Fibroblast of lung (primary cell): ENCODE results near the gene IGHMBP2. TPM values are rescaled to one million over a fixed set of nuclear protein-coding genes. Genes with fewer than 3 reads are reported as not detected.

ENCODE experiments used
- DNase-seq, 2 donors: peaks; one replicate each; pipeline versions ENCODE4 v3.0.0 to v3.0.0-alpha.2; 2010; ENCODE audit warnings: low read depth in 2 of 2
- H2AFZ ChIP-seq: 2 replicates; pipeline ENCODE4 v1.5.1; 2012; ENCODE audit warnings: low read length, control low read depth, inconsistent platforms
- H3K27ac ChIP-seq: 2 replicates; pipeline ENCODE4 v1.5.1; 2011; ENCODE audit warnings: low read length, control low read depth; ENCODE audit not compliant: insufficient read depth
- H3K27me3 ChIP-seq: 2 replicates; pipeline ENCODE4 v1.5.1; 2011; ENCODE audit warnings: mild to moderate bottlenecking, low read length; ENCODE audit not compliant: control insufficient read depth, insufficient read depth
- H3K36me3 ChIP-seq: 2 replicates; pipeline ENCODE4 v1.5.1; 2011; ENCODE audit warnings: low read length; ENCODE audit not compliant: control insufficient read depth, insufficient read depth
- H3K4me1 ChIP-seq: 2 replicates; pipeline ENCODE4 v1.5.1; 2011; ENCODE audit warnings: low read length; ENCODE audit not compliant: control insufficient read depth, insufficient read depth; ENCODE audit errors: extremely low read depth
- H3K4me2 ChIP-seq: 2 replicates; pipeline ENCODE4 v1.5.1; 2011; ENCODE audit warnings: low read length, control low read depth; ENCODE audit not compliant: insufficient read depth; ENCODE audit errors: extremely low read depth
- H3K4me3 ChIP-seq, 4 experiments: fragments of 200-600 bp in 1 of 4; sonication (generic) in 1 of 4; replicated peaks in 1 of 4; 2 replicates each; pipeline ENCODE4 v1.5.1; 2011 to 2016; ENCODE audit warnings: low read length in 4 of 4, low read depth in 3 of 4, mild to moderate bottlenecking in 3 of 4, control low read depth in 2 of 4, inconsistent platforms in 1 of 4, mixed read lengths in 1 of 4; ENCODE audit not compliant: insufficient read depth in 1 of 4; ENCODE audit errors: control extremely low read depth in 1 of 4
- H3K79me2 ChIP-seq: 2 replicates; pipeline ENCODE4 v1.5.1; 2012; ENCODE audit warnings: mild to moderate bottlenecking, low read length, inconsistent platforms; ENCODE audit not compliant: control insufficient read depth, insufficient read depth
- H3K9ac ChIP-seq: 2 replicates; pipeline ENCODE4 v1.5.1; 2011; ENCODE audit warnings: mild to moderate bottlenecking, low read length, control low read depth; ENCODE audit not compliant: insufficient read depth
- H3K9me3 ChIP-seq: 2 replicates; pipeline ENCODE4 v1.5.1; 2012; ENCODE audit warnings: low read depth, low read length; ENCODE audit not compliant: control insufficient read depth, insufficient read depth
- H4K20me1 ChIP-seq: 2 replicates; pipeline ENCODE4 v1.5.1; 2011; ENCODE audit warnings: low read length; ENCODE audit not compliant: control insufficient read depth, insufficient read depth; ENCODE audit errors: extremely low read depth
- CTCF ChIP-seq, 2 donors: IDR thresholded peaks in 1 of 2; conservative IDR thresholded peaks in 1 of 2; 1 replicate in 1 of 2; 2 replicates in 1 of 2; pipeline ENCODE4 v1.5.1; 2011 to 2012; ENCODE audit warnings: low read length in 2 of 2, control low read depth in 1 of 2, inconsistent platforms in 1 of 2, low read depth in 1 of 2, mild to moderate bottlenecking in 1 of 2
- EZH2 ChIP-seq: IDR thresholded peaks from 2 replicates; pipeline ENCODE4 v1.5.1; 2012; ENCODE audit warnings: low read length, control low read depth, mild to moderate bottlenecking; ENCODE audit errors: missing control alignments
- polyA plus RNA-seq, 2 donors: library from polyadenylated mRNA; depleted of rRNA in 1 of 2; stranded (reverse) in 1 of 2; unstranded in 1 of 2; fragments of >200 nt; gene quantifications; 2 replicates each; pipeline ENCODE4 v1.2.1, GENCODE V29; 2011 to 2012; ENCODE audit warnings: missing spikeins in 1 of 2
- total RNA-seq: library from RNA; depleted of rRNA; stranded (reverse); fragments of >200 nt; gene quantifications from 2 replicates; pipeline ENCODE4 v1.2.1, GENCODE V29; 2014

IGHMBP2 gene
- total and polyA plus RNA-seq, 2 donors (not counting 1 experiment from before 2014, with no cell fraction given): 5.2 to 8.6 TPM

DNA sequence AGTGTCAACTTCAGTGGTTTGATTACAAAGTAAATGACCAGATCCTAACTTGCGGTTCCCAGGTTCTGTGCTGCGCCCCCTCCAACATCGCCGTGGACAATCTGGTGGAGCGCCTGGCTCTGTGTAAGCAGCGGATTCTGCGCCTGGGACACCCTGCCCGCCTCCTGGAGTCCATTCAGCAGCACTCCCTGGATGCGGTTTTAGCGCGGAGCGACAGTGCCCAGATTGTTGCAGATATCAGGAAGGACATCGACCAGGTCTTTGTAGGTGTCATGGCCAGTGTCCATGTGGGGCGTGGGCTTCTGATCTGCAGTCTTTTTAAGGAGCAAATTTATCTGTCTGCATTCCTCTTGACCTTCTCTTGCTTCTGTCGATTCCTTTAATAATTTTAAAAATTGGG is 11.1 kb downstream of the IGHMBP2 start:
- Histone ChIP-seq H3K79me2 (no peaks in the 10 kb centered on the region), H3K36me3 (peaks cover 11% of the 10 kb centered on the region), H2AFZ (no peak overlapping the region), H4K20me1 (no peaks in the 10 kb centered on the region), H3K27ac (no peak overlapping the region), H3K27me3 (no peaks in the 10 kb centered on the region), H3K4me3 (no peak overlapping the region), H3K9me3 (no peaks in the 10 kb centered on the region), H3K4me1 (no peaks in the 10 kb centered on the region), H3K4me2 (no peak overlapping the region), H3K9ac (no peak overlapping the region)
- no peak for TF ChIP-seq EZH2
- TF ChIP-seq CTCF (conservative IDR thresholded peaks at IDR 0.05 in 1 of 2, IDR thresholded peaks at IDR 0.05 in 1 of 2; ENCODE audit: low read depth in 1 of 2, low read length in 2 of 2): no peak
- no peak for DNase-seq

- H3K36me3 ChIP-seq: peaks cover 11% of the 10 kb centered on the region
- H3K9me3 ChIP-seq: no peaks in the 10 kb centered on the region
- no peak overlapping the region for H3K9ac ChIP-seq
- H4K20me1 ChIP-seq: no peaks in the 10 kb centered on the region
- no peaks in the 10 kb centered on the region for H3K27me3 ChIP-seq
- no peak for DNase-seq
- H3K4me1 ChIP-seq: no peaks in the 10 kb centered on the region
- no peak overlapping the region for H3K4me3 ChIP-seq
- no peak overlapping the region for H2AFZ ChIP-seq
- H3K27ac ChIP-seq: no peak overlapping the region
- TF ChIP-seq CTCF (conservative IDR thresholded peaks at IDR 0.05 in 1 of 2, IDR thresholded peaks at IDR 0.05 in 1 of 2; ENCODE audit: low read depth in 1 of 2, low read length in 2 of 2) (no peak), EZH2 (no peak)
- no peaks in the 10 kb centered on the region for H3K79me2 ChIP-seq
- no peak overlapping the region for H3K4me2 ChIP-seq
Observed at GRCh38 chr11:68916439-68916838, 12.7 kb downstream of the IGHMBP2 start.

DNA sequence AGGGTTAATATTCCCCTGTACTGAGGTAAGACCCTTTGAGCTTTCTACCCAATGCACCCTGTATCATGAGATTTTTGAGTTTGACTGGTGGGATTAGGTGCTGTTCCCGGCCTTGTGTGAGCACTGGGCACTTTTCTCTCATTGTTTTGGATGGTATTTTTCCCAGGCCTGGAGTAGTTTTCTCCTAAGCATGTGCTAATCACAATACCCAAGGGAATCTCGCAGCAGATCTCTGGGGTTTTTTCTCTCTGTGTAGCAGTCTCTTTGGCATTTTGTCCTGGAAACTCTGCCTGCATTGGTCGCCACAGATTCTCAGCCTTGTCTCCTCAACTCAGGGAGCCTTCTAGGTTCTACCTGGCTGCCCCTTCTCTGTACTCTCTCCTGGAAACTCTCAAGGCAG is 19.9 kb downstream of the IGHMBP2 start:
- no peaks in the 10 kb centered on the region for H3K9me3 ChIP-seq
- H4K20me1 ChIP-seq: no peaks in the 10 kb centered on the region
- no peaks in the 10 kb centered on the region for H3K79me2 ChIP-seq
- TF ChIP-seq CTCF (conservative IDR thresholded peaks at IDR 0.05 in 1 of 2, IDR thresholded peaks at IDR 0.05 in 1 of 2; ENCODE audit: low read depth in 1 of 2, low read length in 2 of 2) (no peak), EZH2 (no peak)
- no peak overlapping the region for H3K4me3 ChIP-seq
- peaks cover 6% of the 10 kb centered on the region for H3K36me3 ChIP-seq
- H3K27me3 ChIP-seq: no peaks in the 10 kb centered on the region
- peaks cover 3% of the 10 kb centered on the region for H3K4me1 ChIP-seq
- H3K27ac ChIP-seq: no peak overlapping the region
- H2AFZ ChIP-seq: no peak overlapping the region
- H3K4me2 ChIP-seq: no peak overlapping the region
- H3K9ac ChIP-seq: no peak overlapping the region
- DNase-seq: no peak
